Ishikawa (cell line): Measurements from ENCODE around the gene RPS6KA5.

ENCODE experiments used
- CEBPB ChIP-seq: IDR thresholded peaks from 2 replicates; pipeline ENCODE4 v1.6.1; 2012
- CREB1 ChIP-seq: IDR thresholded peaks from 2 replicates; pipeline ENCODE4 v1.6.1; 2012; ENCODE audit warnings: low read depth
- EGR1 ChIP-seq: IDR thresholded peaks from 2 replicates; pipeline ENCODE4 v1.6.1; 2012
- EP300 ChIP-seq: IDR thresholded peaks from 2 replicates; pipeline ENCODE4 v1.6.1; 2012; ENCODE audit warnings: borderline replicate concordance
- FOXM1 ChIP-seq: IDR thresholded peaks from 2 replicates; pipeline ENCODE4 v1.6.1; 2012; ENCODE audit warnings: low read depth, borderline replicate concordance
- NFIC ChIP-seq: IDR thresholded peaks from 2 replicates; pipeline ENCODE4 v1.6.1; 2012
- RAD21 ChIP-seq: IDR thresholded peaks from 2 replicates; pipeline ENCODE4 v1.6.1; 2012; ENCODE audit warnings: low read depth
- TAF1 ChIP-seq: IDR thresholded peaks from 2 replicates; pipeline ENCODE4 v1.6.1; 2012; ENCODE audit warnings: low read depth, mild to moderate bottlenecking
- TCF12 ChIP-seq: IDR thresholded peaks from 2 replicates; pipeline ENCODE4 v1.6.1; 2012; ENCODE audit warnings: low read depth
- TEAD4 ChIP-seq: IDR thresholded peaks from 2 replicates; pipeline ENCODE4 v1.6.1; 2012
- YY1 ChIP-seq: IDR thresholded peaks from 2 replicates; pipeline ENCODE4 v1.6.1; 2012; ENCODE audit warnings: low read depth
- ZBTB7A ChIP-seq: IDR thresholded peaks from 2 replicates; pipeline ENCODE4 v1.6.1; 2012; ENCODE audit warnings: low read depth
- TF ChIP-seq, protein P1 (sequence below): IDR thresholded peaks from 2 replicates; pipeline ENCODE4 v1.6.1; 2012
- TF ChIP-seq, protein P2 (sequence below): IDR thresholded peaks from 2 replicates; pipeline ENCODE4 v1.6.1; 2012
- TF ChIP-seq, protein P3 (sequence below): IDR thresholded peaks from 2 replicates; pipeline ENCODE4 v1.6.1; 2012; ENCODE audit warnings: low read depth, mild to moderate bottlenecking

Gene RPS6KA5

DNA sequence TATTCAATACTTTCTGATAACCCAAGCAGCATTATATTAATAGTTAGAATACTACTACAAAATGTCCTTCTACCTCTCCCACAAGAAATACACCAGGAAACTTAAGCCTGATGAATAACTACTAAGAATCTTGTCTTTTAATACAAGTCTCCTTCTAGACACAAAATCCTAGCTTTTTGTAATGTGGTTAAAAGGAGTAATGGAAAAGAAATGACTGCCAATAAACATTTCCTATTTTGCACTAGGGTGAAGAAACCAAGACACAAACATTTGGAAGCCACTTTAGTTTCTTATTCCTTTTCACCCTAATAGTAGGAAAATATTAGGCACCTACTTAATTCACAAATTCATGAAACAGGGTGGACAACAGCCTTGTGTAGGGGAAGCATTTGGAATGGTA lies 192.9 kb downstream of the RPS6KA5 start:
- no peak for TF ChIP-seq TAF1
- TF ChIP-seq TCF12 = no peak
- TF ChIP-seq EP300 = no peak
- TF ChIP-seq ZBTB7A = no peak
- no peak for TF ChIP-seq CEBPB
- TF ChIP-seq, protein P1, sequence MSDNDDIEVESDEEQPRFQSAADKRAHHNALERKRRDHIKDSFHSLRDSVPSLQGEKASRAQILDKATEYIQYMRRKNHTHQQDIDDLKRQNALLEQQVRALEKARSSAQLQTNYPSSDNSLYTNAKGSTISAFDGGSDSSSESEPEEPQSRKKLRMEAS = no peak
- TF ChIP-seq EGR1 = no peak
- TF ChIP-seq CREB1 = no peak

GRCh38 chr14:90866833-90867232 lies 193.6 kb downstream of the RPS6KA5 start:
- no peak for TF ChIP-seq CREB1
- TF ChIP-seq TCF12 = no peak
- no peak for TF ChIP-seq EGR1
- TF ChIP-seq EP300 = no peak
- no peak for TF ChIP-seq TEAD4
- TF ChIP-seq, protein P2, sequence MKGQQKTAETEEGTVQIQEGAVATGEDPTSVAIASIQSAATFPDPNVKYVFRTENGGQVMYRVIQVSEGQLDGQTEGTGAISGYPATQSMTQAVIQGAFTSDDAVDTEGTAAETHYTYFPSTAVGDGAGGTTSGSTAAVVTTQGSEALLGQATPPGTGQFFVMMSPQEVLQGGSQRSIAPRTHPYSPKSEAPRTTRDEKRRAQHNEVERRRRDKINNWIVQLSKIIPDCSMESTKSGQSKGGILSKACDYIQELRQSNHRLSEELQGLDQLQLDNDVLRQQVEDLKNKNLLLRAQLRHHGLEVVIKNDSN = no peak
- TF ChIP-seq, protein P3, sequence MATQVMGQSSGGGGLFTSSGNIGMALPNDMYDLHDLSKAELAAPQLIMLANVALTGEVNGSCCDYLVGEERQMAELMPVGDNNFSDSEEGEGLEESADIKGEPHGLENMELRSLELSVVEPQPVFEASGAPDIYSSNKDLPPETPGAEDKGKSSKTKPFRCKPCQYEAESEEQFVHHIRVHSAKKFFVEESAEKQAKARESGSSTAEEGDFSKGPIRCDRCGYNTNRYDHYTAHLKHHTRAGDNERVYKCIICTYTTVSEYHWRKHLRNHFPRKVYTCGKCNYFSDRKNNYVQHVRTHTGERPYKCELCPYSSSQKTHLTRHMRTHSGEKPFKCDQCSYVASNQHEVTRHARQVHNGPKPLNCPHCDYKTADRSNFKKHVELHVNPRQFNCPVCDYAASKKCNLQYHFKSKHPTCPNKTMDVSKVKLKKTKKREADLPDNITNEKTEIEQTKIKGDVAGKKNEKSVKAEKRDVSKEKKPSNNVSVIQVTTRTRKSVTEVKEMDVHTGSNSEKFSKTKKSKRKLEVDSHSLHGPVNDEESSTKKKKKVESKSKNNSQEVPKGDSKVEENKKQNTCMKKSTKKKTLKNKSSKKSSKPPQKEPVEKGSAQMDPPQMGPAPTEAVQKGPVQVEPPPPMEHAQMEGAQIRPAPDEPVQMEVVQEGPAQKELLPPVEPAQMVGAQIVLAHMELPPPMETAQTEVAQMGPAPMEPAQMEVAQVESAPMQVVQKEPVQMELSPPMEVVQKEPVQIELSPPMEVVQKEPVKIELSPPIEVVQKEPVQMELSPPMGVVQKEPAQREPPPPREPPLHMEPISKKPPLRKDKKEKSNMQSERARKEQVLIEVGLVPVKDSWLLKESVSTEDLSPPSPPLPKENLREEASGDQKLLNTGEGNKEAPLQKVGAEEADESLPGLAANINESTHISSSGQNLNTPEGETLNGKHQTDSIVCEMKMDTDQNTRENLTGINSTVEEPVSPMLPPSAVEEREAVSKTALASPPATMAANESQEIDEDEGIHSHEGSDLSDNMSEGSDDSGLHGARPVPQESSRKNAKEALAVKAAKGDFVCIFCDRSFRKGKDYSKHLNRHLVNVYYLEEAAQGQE = no peak
- TF ChIP-seq NFIC = no peak
- TF ChIP-seq YY1 = no peak
- TF ChIP-seq ZBTB7A = no peak
- no peak for TF ChIP-seq RAD21

GRCh38 chr14:90864741-90865140 lies 195.7 kb downstream of the RPS6KA5 start:
- no peak for TF ChIP-seq ZBTB7A
- TF ChIP-seq EGR1 = no peak
- TF ChIP-seq TAF1 = no peak
- no peak for TF ChIP-seq RAD21

GRCh38 chr14:90858511-90858910 lies 201.9 kb downstream of the RPS6KA5 start:
- TF ChIP-seq, protein P2 = no peak
- no peak for TF ChIP-seq EP300
- TF ChIP-seq FOXM1 = no peak
- no peak for TF ChIP-seq TEAD4
- TF ChIP-seq, protein P3 = no peak
- TF ChIP-seq, protein P1 = no peak
- no peak for TF ChIP-seq CREB1

GRCh38 chr14:90857866-90858265 lies 202.6 kb downstream of the RPS6KA5 start:
- no peak for TF ChIP-seq NFIC
- TF ChIP-seq RAD21 = no peak
- no peak for TF ChIP-seq EP300
- TF ChIP-seq TAF1 = no peak
- no peak for TF ChIP-seq TCF12
- no peak for TF ChIP-seq FOXM1
- TF ChIP-seq, protein P2 = no peak
- TF ChIP-seq TEAD4 = no peak
- TF ChIP-seq CREB1 = no peak
- TF ChIP-seq CEBPB = no peak
- TF ChIP-seq, protein P1 = no peak
- no peak for TF ChIP-seq EGR1
- no peak for TF ChIP-seq ZBTB7A
- TF ChIP-seq, protein P3 = no peak
- no peak for TF ChIP-seq YY1
